Epithelial cell of proximal tubule (primary cell): Measurements from ENCODE around the gene EIF5A. TPM values are rescaled to one million over a fixed set of nuclear protein-coding genes. Genes with fewer than 3 reads are reported as not detected.

ENCODE experiments used
- DNase-seq: peaks from one replicate; pipeline ENCODE4 v3.0.0-alpha.2; 2011; ENCODE audit warnings: low read depth
- H3K4me3 ChIP-seq: 2 replicates; pipeline ENCODE4 v1.5.1; 2011; ENCODE audit warnings: low read depth, mild to moderate bottlenecking, low read length
- total RNA-seq: library from RNA; depleted of rRNA; stranded (reverse); fragments of >200 nt; gene quantifications from 2 replicates; pipeline ENCODE4 v1.2.3, GENCODE V29; 2015
- TF ChIP-seq, protein P1 (sequence below): conservative IDR thresholded peaks from 2 replicates; pipeline ENCODE4 v1.5.1; 2012; ENCODE audit warnings: low read depth, mild to moderate bottlenecking, low read length

EIF5A gene
- total RNA-seq, 1 donor from 2014 or later: 353 TPM

DNA sequence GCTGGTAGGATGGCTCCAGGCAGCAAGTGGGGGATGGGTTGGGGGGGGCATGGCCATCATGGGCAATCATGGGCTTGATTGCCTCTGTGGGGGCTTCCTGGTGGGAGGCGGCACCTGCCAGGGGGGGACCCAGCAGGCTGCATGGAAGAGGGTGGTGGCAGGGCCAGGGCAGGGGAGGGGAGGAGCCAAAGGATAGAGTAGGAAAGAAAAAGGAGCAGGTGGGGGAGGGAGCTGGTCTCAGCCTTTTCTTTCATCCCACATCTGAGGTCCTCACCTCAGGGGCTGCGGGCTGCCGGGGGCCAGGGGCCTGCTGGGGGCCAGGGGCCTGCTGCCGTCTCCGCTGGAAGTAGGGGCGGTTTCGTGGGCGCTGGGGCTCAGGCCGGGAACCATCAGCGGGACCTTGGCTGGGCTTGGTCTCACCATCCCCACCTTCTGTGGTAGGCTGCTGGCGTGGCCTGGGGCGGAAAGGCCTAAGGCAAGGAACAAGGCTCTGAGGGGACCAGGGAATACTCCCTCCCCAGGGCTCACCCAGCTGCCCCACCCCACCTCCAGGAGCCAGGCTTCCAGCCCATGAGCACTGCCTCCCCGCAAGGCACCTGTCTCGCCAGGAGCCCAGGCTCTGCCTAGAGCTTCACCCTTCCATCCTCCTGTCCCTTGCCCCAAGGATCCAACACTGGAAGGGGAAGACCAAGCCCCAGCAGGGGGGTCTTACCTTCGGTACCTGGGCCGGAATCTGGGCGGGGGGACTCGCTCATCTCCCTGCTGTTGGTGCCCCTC lies 18.0 kb upstream of the EIF5A start:
- TF ChIP-seq, protein P1, sequence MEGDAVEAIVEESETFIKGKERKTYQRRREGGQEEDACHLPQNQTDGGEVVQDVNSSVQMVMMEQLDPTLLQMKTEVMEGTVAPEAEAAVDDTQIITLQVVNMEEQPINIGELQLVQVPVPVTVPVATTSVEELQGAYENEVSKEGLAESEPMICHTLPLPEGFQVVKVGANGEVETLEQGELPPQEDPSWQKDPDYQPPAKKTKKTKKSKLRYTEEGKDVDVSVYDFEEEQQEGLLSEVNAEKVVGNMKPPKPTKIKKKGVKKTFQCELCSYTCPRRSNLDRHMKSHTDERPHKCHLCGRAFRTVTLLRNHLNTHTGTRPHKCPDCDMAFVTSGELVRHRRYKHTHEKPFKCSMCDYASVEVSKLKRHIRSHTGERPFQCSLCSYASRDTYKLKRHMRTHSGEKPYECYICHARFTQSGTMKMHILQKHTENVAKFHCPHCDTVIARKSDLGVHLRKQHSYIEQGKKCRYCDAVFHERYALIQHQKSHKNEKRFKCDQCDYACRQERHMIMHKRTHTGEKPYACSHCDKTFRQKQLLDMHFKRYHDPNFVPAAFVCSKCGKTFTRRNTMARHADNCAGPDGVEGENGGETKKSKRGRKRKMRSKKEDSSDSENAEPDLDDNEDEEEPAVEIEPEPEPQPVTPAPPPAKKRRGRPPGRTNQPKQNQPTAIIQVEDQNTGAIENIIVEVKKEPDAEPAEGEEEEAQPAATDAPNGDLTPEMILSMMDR: no peak
- DNase-seq: no peak
- no peak overlapping the region for H3K4me3 ChIP-seq

GRCh38 chr17:7290166-7290565 lies 17.3 kb upstream of the EIF5A start:
- no peak overlapping the region for H3K4me3 ChIP-seq
- TF ChIP-seq, protein P1: no peak
- DNase-seq: no peak

DNA sequence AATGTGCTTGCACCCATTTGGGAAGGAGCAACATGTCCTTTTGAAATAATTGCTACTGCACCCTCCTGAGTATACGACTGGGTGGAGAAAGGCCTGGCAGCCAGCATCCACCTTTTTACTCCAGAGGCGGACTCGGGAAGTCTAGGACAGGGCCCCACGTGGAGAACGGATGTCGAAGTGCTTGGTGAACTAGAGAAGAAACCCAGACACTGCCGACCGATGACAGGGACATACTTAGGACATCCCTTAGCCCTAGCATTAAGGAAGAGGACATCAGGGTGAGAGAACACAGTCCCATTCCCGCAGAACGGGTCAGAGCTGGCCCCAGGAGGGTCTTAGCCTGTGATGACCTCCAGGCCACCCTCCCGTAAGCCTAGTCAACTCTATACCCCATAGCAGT lies 16.7 kb upstream of the EIF5A start:
- H3K4me3 ChIP-seq: no peak overlapping the region
- TF ChIP-seq, protein P1: no peak
- no peak for DNase-seq

GRCh38 chr17:7292194-7292593 lies 15.2 kb upstream of the EIF5A start:
- TF ChIP-seq, protein P1: no peak
- DNase-seq: no peak
- no peak overlapping the region for H3K4me3 ChIP-seq

DNA sequence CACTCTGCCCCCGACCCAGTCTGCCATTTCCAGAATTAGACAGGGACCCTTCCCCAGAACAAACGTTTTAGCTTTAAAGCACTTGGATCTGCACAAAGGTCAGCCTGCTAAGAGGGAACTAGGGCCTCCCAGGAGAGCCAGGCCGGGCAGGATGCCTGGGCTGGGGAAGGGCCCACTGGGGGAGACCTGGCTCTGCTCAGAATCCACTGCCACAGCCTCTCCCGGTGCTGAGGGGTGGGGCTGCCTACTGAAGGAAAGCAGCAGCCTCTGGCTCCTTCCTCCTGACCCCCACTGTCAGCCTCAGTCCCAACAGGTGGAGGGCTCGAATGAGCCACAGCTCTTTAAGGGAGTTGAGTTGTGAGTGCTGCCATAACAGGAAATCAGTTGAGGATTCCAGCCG lies 14.7 kb upstream of the EIF5A start:
- H3K4me3 ChIP-seq: no peak overlapping the region
- DNase-seq: no peak
- TF ChIP-seq, protein P1: no peak

- no peak overlapping the region for H3K4me3 ChIP-seq
- DNase-seq: no peak
- TF ChIP-seq, protein P1: no peak
Observed at GRCh38 chr17:7293159-7293558, 14.3 kb upstream of the EIF5A start.
